ENCODE results near the gene RNF222. TPM values are rescaled to one million over a fixed set of nuclear protein-coding genes. Genes with fewer than 3 reads are reported as not detected.

RNF222 gene
- total RNA-seq, 2 donors from 2014 or later = not detected

GRCh38 chr17:8362651-8363332, 34.8 kb downstream of the RNF222 start:
- H3K27me3 Mint-ChIP-seq (ENCODE audit: insufficient read depth) = no peaks in the 10 kb centered on the region
- whole genome bisulfite sequencing, 2 experiments (ENCODE audit: insufficient coverage in 1 of 2, insufficient read length in 1 of 2) = 86 to 92% methylated on average over 4 of the region's 4 CpGs

GRCh38 chr17:8360751-8361150, 36.9 kb downstream of the RNF222 start:
- H3K9me3 Mint-ChIP-seq = peaks cover 4% of the 10 kb centered on the region
- H3K4me3 Mint-ChIP-seq = peak overlapping the region; percentile 3

More at GRCh38 chr17:8362651-8363332, 34.8 kb downstream of the RNF222 start:
- Mint-ChIP-seq H3K4me1 (peaks cover 21% of the 10 kb centered on the region), H3K4me3 (no peak overlapping the region), H3K27ac (no peak overlapping the region), H3K9me3 (peaks cover 2% of the 10 kb centered on the region), H3K36me3 (ENCODE audit: low read depth) (peaks cover 7% of the 10 kb centered on the region)
- H3K27ac ChIP-seq (ENCODE audit: low read depth, low read length) = no peak overlapping the region
- peaks cover 4% of the 10 kb centered on the region for H3K4me1 ChIP-seq (ENCODE audit: control insufficient read depth, insufficient read depth, low read length)
- H3K4me3 ChIP-seq (ENCODE audit: low read length) = no peak overlapping the region
- H3K9me3 ChIP-seq (ENCODE audit: control insufficient read depth, low read length) = no peaks in the 10 kb centered on the region
- H3K27me3 ChIP-seq (ENCODE audit: control insufficient read depth, insufficient read depth, low read length, poor library complexity, severe bottlenecking) = no peaks in the 10 kb centered on the region
- DNase-seq = no peak
- no peaks in the 10 kb centered on the region for H3K36me3 ChIP-seq (ENCODE audit: control insufficient read depth, insufficient read depth, low read length)
- TF ChIP-seq CTCF (conservative IDR thresholded peaks at IDR 0.05) = no peak
- no peak overlapping the region for H3K9ac ChIP-seq (ENCODE audit: extremely low read depth, low read length, poor library complexity, severe bottlenecking)

GRCh38 chr17:8360260-8360659, 37.4 kb downstream of the RNF222 start:
- no peak overlapping the region for H3K4me3 ChIP-seq (ENCODE audit: low read length)
- no peak overlapping the region for H3K27ac ChIP-seq (ENCODE audit: low read depth, low read length)
- Mint-ChIP-seq H3K9me3 (peaks cover 4% of the 10 kb centered on the region), H3K27me3 (ENCODE audit: insufficient read depth) (no peaks in the 10 kb centered on the region), H3K27ac (peak overlapping the region; percentile 69), H3K4me3 (peak overlapping the region; percentile 3), H3K36me3 (ENCODE audit: low read depth) (peaks cover 6% of the 10 kb centered on the region), H3K4me1 (peaks cover 20% of the 10 kb centered on the region)
- H3K4me1 ChIP-seq (ENCODE audit: control insufficient read depth, insufficient read depth, low read length) = peaks cover 4% of the 10 kb centered on the region
- H3K9ac ChIP-seq (ENCODE audit: extremely low read depth, low read length, poor library complexity, severe bottlenecking) = no peak overlapping the region
- DNase-seq = no peak
- no peak for TF ChIP-seq CTCF (conservative IDR thresholded peaks at IDR 0.05)
- peaks cover 4% of the 10 kb centered on the region for H3K9me3 ChIP-seq (ENCODE audit: control insufficient read depth, low read length)
- no peaks in the 10 kb centered on the region for H3K27me3 ChIP-seq (ENCODE audit: control insufficient read depth, insufficient read depth, low read length, poor library complexity, severe bottlenecking)
- 66 to 70% methylated on average over 3 of the region's 3 CpGs for WGBS, 2 experiments (ENCODE audit: insufficient coverage in 1 of 2, insufficient read length in 1 of 2)
- H3K36me3 ChIP-seq (ENCODE audit: control insufficient read depth, insufficient read depth, low read length) = no peaks in the 10 kb centered on the region

More at GRCh38 chr17:8360751-8361150, 36.9 kb downstream of the RNF222 start:
- no peak for TF ChIP-seq CTCF (conservative IDR thresholded peaks at IDR 0.05)
- 73 to 100% methylated on average over 1 to 3 of the region's 3 CpGs for WGBS, 2 experiments (ENCODE audit: insufficient coverage in 1 of 2, insufficient read length in 1 of 2)
- no peak for DNase-seq
- H3K36me3 Mint-ChIP-seq (ENCODE audit: low read depth) = peaks cover 10% of the 10 kb centered on the region
- H3K4me1 Mint-ChIP-seq = peaks cover 20% of the 10 kb centered on the region
- peaks cover 4% of the 10 kb centered on the region for H3K4me1 ChIP-seq (ENCODE audit: control insufficient read depth, insufficient read depth, low read length)
- no peak overlapping the region for H3K27ac Mint-ChIP-seq
- H3K36me3 ChIP-seq (ENCODE audit: control insufficient read depth, insufficient read depth, low read length) = no peaks in the 10 kb centered on the region
- H3K4me3 ChIP-seq (ENCODE audit: low read length) = no peak overlapping the region
- H3K9me3 ChIP-seq (ENCODE audit: control insufficient read depth, low read length) = peaks cover 4% of the 10 kb centered on the region
- H3K9ac ChIP-seq (ENCODE audit: extremely low read depth, low read length, poor library complexity, severe bottlenecking) = no peak overlapping the region
- H3K27me3 ChIP-seq (ENCODE audit: control insufficient read depth, insufficient read depth, low read length, poor library complexity, severe bottlenecking) = no peaks in the 10 kb centered on the region
- no peaks in the 10 kb centered on the region for H3K27me3 Mint-ChIP-seq (ENCODE audit: insufficient read depth)
- H3K27ac ChIP-seq (ENCODE audit: low read depth, low read length) = no peak overlapping the region
